ENCODE results near the gene TAS2R19.

The TAS2R19 gene

DNA sequence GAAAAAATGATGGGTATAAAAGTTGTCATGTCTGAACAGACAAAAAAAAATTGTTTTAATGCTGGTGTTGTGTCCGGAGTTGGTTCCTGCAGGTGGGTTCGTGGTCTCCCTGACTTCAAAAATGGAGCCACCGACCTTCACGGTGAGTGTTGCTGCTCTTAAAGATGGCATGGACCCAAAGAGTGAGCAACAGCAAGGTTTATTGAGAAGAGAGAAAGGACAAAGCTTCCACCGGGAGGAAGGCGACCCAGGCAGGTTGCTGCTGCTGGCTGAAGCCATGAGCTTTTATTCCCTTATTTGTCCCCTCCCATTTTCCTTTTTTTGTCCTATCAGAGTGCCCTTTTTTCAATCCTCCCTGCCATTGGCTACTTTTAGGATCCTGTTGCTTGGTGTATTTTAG lies 8.9 kb upstream of the TAS2R19 start, which contains the start of gene TAS2R31:
Gene TAS2R31 (minus strand): TSS at position 101 of the 400 bp plus-strand sequence. CDS start 72 bp downstream, at position 29.
- TF ChIP-seq, protein P1, sequence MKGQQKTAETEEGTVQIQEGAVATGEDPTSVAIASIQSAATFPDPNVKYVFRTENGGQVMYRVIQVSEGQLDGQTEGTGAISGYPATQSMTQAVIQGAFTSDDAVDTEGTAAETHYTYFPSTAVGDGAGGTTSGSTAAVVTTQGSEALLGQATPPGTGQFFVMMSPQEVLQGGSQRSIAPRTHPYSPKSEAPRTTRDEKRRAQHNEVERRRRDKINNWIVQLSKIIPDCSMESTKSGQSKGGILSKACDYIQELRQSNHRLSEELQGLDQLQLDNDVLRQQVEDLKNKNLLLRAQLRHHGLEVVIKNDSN (IDR thresholded peaks at IDR 0.05): no peak
- TF ChIP-seq FOXM1 (IDR thresholded peaks at IDR 0.05; ENCODE audit: borderline replicate concordance, low read depth) (no peak), EP300 (IDR thresholded peaks at IDR 0.05; ENCODE audit: borderline replicate concordance) (no peak)

DNA sequence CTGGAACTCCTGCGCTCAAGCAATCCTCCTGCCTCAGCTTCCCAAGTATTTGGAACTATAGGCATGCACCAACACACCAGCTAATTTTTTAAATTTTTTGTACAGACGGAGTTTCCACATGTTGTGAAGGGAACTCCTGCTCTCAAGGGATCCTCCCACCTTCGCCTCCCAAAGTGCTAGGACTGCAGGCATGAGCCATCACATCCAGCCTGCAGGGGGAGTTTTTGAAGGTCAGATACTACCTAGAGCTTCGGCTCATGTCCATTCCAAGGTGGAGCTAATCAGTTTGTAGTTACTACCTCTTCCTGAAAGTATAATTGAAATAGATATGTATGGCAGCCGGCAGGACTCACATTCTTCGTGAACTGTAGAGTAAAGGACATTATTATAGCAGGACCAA lies 3.7 kb upstream of the TAS2R19 start:
- TF ChIP-seq CEBPB (IDR thresholded peaks at IDR 0.05) (no peak), FOXM1 (IDR thresholded peaks at IDR 0.05; ENCODE audit: borderline replicate concordance, low read depth) (no peak), TCF12 (IDR thresholded peaks at IDR 0.05; ENCODE audit: low read depth) (no peak), NFIC (IDR thresholded peaks at IDR 0.05) (no peak)

DNA sequence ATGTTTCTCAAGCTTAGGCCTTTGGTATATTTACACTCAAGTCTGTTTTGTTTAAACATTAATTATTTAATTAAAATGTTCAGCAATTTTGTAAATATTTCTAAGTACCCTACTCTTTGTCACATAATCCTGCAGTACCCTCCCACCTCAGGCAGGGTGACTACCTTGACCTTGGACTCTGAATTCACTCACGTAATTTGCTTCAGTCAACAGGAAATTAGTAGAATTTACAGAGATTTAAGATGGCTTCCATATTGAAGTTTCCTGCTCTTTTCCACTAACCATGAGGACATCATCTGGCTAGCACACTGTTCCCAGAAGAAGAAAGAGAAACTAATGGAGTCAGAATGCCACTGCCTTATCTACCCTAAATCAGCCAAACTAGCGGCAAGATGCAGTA lies 967 bp upstream of the TAS2R19 start:
- no peak for TF ChIP-seq TCF12 (IDR thresholded peaks at IDR 0.05; ENCODE audit: low read depth)
- TF ChIP-seq TAF1 (IDR thresholded peaks at IDR 0.05; ENCODE audit: low read depth): no peak
- TF ChIP-seq, protein P1 (IDR thresholded peaks at IDR 0.05): no peak
- TF ChIP-seq, protein P2, sequence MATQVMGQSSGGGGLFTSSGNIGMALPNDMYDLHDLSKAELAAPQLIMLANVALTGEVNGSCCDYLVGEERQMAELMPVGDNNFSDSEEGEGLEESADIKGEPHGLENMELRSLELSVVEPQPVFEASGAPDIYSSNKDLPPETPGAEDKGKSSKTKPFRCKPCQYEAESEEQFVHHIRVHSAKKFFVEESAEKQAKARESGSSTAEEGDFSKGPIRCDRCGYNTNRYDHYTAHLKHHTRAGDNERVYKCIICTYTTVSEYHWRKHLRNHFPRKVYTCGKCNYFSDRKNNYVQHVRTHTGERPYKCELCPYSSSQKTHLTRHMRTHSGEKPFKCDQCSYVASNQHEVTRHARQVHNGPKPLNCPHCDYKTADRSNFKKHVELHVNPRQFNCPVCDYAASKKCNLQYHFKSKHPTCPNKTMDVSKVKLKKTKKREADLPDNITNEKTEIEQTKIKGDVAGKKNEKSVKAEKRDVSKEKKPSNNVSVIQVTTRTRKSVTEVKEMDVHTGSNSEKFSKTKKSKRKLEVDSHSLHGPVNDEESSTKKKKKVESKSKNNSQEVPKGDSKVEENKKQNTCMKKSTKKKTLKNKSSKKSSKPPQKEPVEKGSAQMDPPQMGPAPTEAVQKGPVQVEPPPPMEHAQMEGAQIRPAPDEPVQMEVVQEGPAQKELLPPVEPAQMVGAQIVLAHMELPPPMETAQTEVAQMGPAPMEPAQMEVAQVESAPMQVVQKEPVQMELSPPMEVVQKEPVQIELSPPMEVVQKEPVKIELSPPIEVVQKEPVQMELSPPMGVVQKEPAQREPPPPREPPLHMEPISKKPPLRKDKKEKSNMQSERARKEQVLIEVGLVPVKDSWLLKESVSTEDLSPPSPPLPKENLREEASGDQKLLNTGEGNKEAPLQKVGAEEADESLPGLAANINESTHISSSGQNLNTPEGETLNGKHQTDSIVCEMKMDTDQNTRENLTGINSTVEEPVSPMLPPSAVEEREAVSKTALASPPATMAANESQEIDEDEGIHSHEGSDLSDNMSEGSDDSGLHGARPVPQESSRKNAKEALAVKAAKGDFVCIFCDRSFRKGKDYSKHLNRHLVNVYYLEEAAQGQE (IDR thresholded peaks at IDR 0.05; ENCODE audit: low read depth): no peak
- no peak for TF ChIP-seq TEAD4 (IDR thresholded peaks at IDR 0.05)
- no peak for TF ChIP-seq CREB1 (IDR thresholded peaks at IDR 0.05; ENCODE audit: low read depth)
- no peak for TF ChIP-seq YY1 (IDR thresholded peaks at IDR 0.05; ENCODE audit: low read depth)
- TF ChIP-seq, protein P3, sequence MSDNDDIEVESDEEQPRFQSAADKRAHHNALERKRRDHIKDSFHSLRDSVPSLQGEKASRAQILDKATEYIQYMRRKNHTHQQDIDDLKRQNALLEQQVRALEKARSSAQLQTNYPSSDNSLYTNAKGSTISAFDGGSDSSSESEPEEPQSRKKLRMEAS (IDR thresholded peaks at IDR 0.05): no peak
- TF ChIP-seq ZBTB7A (IDR thresholded peaks at IDR 0.05; ENCODE audit: low read depth): no peak
- no peak for TF ChIP-seq EGR1 (IDR thresholded peaks at IDR 0.05)
- TF ChIP-seq NFIC (IDR thresholded peaks at IDR 0.05): no peak
- no peak for TF ChIP-seq FOXM1 (IDR thresholded peaks at IDR 0.05; ENCODE audit: borderline replicate concordance, low read depth)
- no peak for TF ChIP-seq RAD21 (IDR thresholded peaks at IDR 0.05; ENCODE audit: low read depth)
- no peak for TF ChIP-seq EP300 (IDR thresholded peaks at IDR 0.05; ENCODE audit: borderline replicate concordance)

DNA sequence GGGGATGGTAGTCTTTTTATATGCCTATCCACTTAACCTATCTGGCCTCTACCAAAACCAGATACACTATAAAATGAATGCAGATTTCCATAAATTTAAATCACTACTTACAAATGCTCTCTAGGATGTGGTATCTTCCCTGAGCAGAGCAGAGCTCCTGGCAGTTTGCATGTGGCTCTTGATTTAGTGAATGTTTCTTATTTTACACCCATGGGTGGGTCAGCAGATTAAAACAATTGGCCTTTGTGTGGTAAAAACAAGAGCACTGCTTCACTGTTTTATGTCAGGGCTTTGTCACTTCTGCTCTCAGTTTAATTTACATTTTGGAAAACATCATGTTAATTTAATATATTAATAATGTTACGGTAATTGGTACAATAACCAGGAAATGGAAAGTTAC lies 5.5 kb downstream of the TAS2R19 start:
- TF ChIP-seq, protein P2 (IDR thresholded peaks at IDR 0.05; ENCODE audit: low read depth): no peak
- TF ChIP-seq, protein P1 (IDR thresholded peaks at IDR 0.05): no peak
- TF ChIP-seq EGR1 (IDR thresholded peaks at IDR 0.05): no peak
- no peak for TF ChIP-seq YY1 (IDR thresholded peaks at IDR 0.05; ENCODE audit: low read depth)
- no peak for TF ChIP-seq EP300 (IDR thresholded peaks at IDR 0.05; ENCODE audit: borderline replicate concordance)
- no peak for TF ChIP-seq TCF12 (IDR thresholded peaks at IDR 0.05; ENCODE audit: low read depth)
- TF ChIP-seq ZBTB7A (IDR thresholded peaks at IDR 0.05; ENCODE audit: low read depth): no peak
- no peak for TF ChIP-seq FOXM1 (IDR thresholded peaks at IDR 0.05; ENCODE audit: borderline replicate concordance, low read depth)
- TF ChIP-seq CEBPB (IDR thresholded peaks at IDR 0.05): no peak
- no peak for TF ChIP-seq TEAD4 (IDR thresholded peaks at IDR 0.05)

DNA sequence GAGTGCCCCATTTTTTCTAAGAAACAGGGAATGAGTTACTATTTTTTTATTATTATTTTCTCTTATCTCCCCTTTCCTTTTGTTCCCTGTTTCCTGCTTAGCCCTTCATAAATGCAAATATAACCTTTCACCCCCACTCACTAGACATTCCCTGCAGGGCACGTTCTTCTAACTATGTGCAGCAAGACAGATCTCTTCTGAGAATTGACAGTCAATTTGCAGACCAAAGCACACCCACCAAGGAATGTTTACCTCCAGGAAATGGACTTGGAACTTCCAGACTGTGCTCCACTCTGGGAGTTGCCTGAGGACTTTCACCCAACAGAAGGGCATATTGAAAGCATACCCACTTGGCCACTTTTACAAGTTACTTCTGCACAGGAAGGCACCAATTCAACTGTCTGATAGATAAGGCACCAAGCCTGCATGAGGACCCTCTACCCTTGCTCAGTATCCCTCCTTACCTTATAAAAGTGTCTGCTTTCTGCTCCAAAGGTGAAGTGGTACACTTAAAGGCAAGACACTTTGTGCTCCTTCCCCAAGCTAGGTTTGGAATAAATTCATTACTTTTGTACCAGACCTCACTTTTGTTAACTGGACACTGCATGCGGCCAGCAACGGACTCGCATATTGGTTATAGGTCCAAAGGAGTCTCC lies 6.5 kb downstream of the TAS2R19 start:
- no peak for TF ChIP-seq CEBPB (IDR thresholded peaks at IDR 0.05)
- TF ChIP-seq FOXM1 (IDR thresholded peaks at IDR 0.05; ENCODE audit: borderline replicate concordance, low read depth): no peak
- TF ChIP-seq NFIC (IDR thresholded peaks at IDR 0.05): no peak
- TF ChIP-seq TCF12 (IDR thresholded peaks at IDR 0.05; ENCODE audit: low read depth): no peak
- no peak for TF ChIP-seq RAD21 (IDR thresholded peaks at IDR 0.05; ENCODE audit: low read depth)
- TF ChIP-seq, protein P2 (IDR thresholded peaks at IDR 0.05; ENCODE audit: low read depth): no peak
- TF ChIP-seq CREB1 (IDR thresholded peaks at IDR 0.05; ENCODE audit: low read depth): no peak
- no peak for TF ChIP-seq EP300 (IDR thresholded peaks at IDR 0.05; ENCODE audit: borderline replicate concordance)
- no peak for TF ChIP-seq TEAD4 (IDR thresholded peaks at IDR 0.05)
- TF ChIP-seq TAF1 (IDR thresholded peaks at IDR 0.05; ENCODE audit: low read depth): no peak
- TF ChIP-seq YY1 (IDR thresholded peaks at IDR 0.05; ENCODE audit: low read depth): no peak
- TF ChIP-seq, protein P3 (IDR thresholded peaks at IDR 0.05): no peak
- no peak for TF ChIP-seq EGR1 (IDR thresholded peaks at IDR 0.05)
- TF ChIP-seq, protein P1 (IDR thresholded peaks at IDR 0.05): no peak
